ENCODE data around the gene SPTLC2.
"Not testable (repeated sequence)": the region's sequence is repeated elsewhere in the genome, so short reads cannot be mapped to it uniquely, and the experiment has no call there.

SPTLC2 gene

DNA sequence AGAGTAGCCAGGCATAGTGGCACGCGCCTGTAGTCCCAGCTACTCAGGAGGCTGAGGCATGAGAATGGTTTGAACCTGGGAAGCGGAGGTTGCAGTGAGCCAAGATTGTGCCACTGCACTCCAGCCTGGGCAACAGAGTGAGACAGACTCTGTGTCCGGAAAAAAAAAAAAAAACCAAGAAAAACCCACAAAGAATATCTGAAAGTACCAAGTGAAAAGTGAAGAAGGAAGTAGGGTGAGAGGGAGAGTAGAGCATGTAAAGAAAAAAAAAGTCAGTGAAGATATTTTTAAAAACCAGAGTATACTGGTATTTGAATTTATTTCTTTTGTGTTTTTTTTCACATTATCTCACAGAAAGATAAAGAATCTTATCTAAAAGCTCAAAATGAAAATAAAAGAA is 74.5 kb downstream of the SPTLC2 start:
- FAIRE-seq (no peak), DNase-seq (ENCODE audit: insufficient read length, low spot score) (no peak)

DNA sequence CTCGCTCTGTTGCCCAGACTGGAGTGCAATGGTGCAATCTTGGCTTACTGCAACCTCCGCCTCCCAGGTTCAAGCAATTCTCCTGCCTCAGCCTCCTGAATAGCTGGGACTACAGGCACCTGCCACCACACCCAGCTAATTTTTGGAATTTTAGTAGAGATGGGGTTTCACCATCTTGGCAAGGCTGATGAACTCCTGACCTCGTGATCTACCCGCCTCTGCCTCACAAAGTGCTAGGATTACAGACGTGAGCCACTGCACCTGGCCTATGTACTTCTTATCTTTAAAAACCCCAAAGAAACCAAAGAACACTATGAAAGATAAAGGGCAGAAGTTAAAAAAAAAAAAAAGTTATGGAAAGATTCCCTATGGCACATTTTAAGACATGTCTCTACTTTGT is 79.5 kb downstream of the SPTLC2 start:
- DNase-seq (ENCODE audit: insufficient read length, low spot score); FAIRE-seq: not testable (repeated sequence)

More for the DNA sequence above, 74.5 kb downstream of the SPTLC2 start:
- TF ChIP-seq POLR2A (IDR thresholded peaks at IDR 0.05; ENCODE audit: low read depth, low read length): no peak

DNA sequence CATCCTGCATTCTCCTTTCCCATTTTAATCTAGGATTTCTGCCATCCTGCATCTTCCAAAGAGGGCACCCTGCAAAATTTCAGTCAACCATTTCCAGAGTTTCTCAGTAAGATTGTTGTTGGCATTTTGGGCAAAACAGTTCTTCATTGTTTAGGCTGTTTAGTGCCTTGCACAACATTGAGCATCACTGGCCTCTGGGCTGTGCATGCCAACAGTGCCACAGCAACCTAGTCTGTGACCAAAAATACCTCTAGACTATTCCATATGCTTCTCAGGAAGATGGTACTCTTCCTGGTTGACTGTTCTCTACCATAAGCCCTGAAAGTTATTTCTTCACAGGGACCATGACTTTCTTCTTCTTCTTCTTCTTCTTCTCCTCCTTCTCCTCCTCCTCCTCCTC is 85.4 kb downstream of the SPTLC2 start:
- DNase-seq (ENCODE audit: insufficient read length, low spot score) (no peak), FAIRE-seq (no peak)
- TF ChIP-seq POLR2A (IDR thresholded peaks at IDR 0.05; ENCODE audit: low read depth, low read length): no peak

DNA sequence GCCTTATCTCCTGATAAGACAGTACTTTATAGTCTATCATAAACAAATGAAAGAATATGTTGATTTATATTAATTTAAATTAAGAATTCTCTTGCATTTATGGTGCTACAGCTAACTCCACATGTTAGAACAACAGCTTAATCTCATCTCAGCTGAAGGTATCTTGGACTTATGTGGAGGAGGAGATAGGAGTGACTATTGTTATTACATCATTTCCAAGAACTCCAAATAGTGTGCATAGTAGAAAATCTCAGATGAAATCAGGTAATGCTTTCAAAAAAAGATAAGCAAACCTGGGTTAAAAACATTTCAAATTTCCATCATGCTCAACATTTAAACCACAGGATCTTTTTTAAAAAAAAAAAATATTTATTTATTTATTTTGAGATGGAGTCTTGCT is 86.5 kb downstream of the SPTLC2 start:
- no peak for TF ChIP-seq POLR2A (IDR thresholded peaks at IDR 0.05; ENCODE audit: low read depth, low read length)
- no peak for DNase-seq (ENCODE audit: insufficient read length, low spot score)
- no peak for FAIRE-seq

DNA sequence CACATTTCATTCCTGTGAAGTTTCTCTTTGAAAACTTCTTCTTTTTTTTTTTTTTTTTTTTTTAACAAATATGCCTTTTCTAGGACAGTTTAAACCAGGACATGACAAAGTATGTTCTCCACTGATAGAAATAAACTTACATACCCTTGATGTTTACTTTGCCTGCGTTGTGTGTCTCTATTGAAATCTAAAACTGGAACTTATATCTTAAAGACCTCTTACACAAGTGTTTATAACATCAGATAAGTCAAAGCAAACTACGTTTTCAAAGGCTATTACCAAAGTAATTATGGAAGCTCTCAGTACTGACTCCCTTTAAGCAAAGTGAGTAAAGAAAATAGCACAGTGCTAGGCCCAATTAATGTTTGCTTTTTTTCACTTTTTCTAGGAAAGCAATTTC is 87.2 kb downstream of the SPTLC2 start:
- TF ChIP-seq POLR2A (IDR thresholded peaks at IDR 0.05; ENCODE audit: low read depth, low read length): no peak
- DNase-seq (ENCODE audit: insufficient read length, low spot score): no peak
- FAIRE-seq: no peak

DNA sequence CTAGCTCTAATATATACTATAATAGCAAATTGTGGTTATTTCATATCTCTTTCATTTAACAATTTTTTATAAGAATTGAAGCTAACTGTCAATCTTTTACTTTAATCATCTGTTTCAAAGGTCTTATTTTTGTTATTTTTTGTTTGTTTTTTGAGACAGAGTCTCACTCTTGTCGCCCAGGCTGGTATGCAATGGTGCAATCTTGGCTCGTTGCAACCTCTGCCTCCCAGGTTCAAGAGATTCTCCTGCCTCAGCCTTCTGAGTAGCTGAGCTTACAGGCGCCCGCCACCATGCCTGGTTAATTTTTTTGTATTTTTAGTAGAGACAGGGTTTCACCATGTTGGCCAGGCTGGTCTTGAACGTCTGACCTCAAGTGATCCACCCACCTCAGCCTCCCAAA is 87.7 kb downstream of the SPTLC2 start:
- not testable (repeated sequence) for DNase-seq (ENCODE audit: insufficient read length, low spot score); FAIRE-seq

DNA sequence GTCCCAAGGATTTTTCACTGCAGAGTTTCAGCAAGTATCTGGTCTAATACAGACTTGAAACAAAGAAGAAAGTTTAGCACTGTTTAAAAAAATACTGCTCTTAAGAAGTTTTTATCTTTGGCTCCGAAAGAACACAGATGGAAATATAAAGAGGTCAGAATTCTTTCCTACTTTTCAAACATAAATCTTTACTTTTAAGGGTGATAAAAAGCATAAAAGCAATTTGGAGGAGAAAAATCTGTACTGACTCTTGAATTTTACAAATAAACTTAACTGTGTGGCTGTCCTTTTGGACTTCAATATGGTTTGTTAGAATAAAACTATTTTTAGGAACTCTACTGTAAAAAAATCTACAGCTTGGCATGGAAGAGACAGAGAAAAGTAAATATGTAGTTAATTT is 90.2 kb downstream of the SPTLC2 start:
- no peak for DNase-seq (ENCODE audit: insufficient read length, low spot score)
- FAIRE-seq: no peak
- no peak for TF ChIP-seq POLR2A (IDR thresholded peaks at IDR 0.05; ENCODE audit: low read depth, low read length)

DNA sequence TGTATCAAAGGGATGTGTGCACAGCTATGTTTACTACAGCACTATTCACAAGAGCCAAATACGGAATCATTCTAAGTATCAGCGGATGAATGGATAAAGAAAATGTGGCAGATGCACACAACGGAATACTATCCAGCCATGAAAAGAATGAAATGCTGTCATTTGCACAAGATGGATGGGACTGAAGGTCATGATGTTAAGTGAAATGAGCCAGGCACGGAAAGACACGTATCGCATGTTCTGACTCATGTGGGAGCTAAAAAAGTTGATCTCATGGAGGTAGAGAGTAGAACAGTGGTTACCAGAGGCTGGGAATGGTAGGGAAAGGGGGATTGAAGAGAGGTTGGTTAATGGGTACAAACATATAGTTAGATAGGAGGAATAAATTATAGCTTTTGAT is 91.9 kb downstream of the SPTLC2 start:
- FAIRE-seq (no peak), DNase-seq (ENCODE audit: insufficient read length, low spot score) (no peak)
- TF ChIP-seq POLR2A (IDR thresholded peaks at IDR 0.05; ENCODE audit: low read depth, low read length): no peak

DNA sequence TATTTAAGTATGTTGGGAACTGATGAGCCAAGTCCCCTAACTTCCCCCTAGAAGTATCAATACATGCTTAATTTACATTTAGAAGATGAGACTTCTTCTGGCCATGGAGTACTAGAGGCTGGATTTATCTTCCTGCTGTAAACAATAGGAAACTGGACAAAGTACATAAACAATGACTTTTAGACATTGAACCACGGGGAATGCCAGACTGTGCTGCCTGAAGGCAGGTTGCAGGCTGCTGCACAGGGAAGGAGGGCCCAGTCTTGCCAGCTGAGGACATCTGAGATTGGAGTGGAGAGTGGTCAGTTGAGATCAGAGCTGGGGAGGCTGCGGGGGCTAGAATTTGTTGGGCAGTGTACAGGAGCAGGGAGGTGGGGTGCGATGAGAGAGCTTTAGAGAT is 93.3 kb downstream of the SPTLC2 start:
- FAIRE-seq: no peak

DNA sequence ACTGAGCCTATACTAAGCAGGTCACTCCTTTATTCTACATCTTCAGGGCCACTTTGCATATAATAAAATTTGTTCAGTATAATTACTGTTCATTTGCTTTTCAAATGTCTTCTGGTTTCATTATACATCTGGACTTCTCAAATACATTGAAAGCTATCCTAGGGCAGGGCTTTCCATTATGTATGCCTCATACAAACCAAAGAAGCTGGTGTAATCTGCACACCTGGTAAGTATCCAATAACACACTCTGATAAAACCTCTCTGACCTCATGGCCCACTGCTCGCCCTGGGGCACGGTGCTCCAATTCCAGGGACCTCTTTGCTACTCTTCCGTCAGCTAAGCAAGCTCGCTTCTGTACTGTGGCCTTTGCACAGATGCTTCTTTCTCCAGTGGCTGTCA is 95.9 kb downstream of the SPTLC2 start:
- DNase-seq (ENCODE audit: insufficient read length, low spot score) (no peak), FAIRE-seq (no peak)
- TF ChIP-seq POLR2A (IDR thresholded peaks at IDR 0.05; ENCODE audit: low read depth, low read length): no peak

More for the DNA sequence above, 93.3 kb downstream of the SPTLC2 start:
- TF ChIP-seq POLR2A (IDR thresholded peaks at IDR 0.05; ENCODE audit: low read depth, low read length): no peak
- no peak for DNase-seq (ENCODE audit: insufficient read length, low spot score)

DNA sequence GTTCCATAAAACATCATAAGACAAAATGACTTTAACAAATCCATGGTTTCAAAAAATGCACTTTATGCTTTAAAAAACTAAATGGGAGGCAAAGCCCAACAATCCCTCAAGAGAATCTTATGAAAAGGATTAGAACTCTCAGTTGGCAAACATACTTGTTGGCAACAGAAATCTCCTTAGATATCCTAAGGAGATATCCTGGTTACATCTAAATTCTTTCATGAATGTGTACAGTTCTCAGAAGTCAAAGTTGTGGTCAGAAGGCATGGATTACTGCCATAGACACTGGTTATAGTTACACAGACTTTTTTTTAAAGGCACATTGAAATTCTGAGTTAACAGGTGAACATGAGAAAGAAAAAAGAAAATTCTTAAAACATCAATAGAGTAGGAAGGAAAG is 100.3 kb downstream of the SPTLC2 start:
- TF ChIP-seq POLR2A (IDR thresholded peaks at IDR 0.05; ENCODE audit: low read depth, low read length): no peak
- no peak for DNase-seq (ENCODE audit: insufficient read length, low spot score)
- no peak for FAIRE-seq

DNA sequence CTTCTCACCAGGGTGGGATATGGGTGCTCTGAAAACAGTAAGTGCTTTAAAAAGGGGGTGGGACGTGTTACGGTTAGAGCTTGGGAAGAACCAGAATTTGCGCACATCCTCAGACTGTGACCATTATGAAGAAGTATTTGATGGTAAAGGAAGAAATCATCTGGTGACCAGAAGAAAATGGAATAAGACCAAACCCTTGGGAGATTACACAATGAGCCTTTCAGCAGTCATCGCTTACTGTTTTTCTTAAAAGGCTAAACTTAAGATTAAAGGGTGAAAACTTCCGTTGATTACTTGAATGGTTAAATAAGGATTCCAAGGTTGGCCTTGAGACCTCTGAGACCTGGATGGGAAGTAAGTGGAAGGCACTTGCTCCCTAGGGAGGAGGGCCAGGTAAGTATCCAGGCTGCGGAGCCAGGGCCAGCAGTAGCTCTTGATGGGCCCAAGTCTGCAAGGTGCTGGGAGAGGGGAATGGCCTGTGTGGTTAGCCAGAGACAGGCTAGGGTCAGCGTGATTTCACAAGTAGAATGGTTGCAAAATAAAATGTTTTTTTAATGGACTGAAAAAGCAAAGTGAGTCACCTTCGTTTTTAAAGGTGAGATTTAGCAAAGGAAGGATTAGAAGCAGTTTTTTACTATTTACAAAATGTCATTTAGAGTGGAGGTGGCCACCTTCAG is 104.8 kb downstream of the SPTLC2 start:
- no peak for DNase-seq (ENCODE audit: insufficient read length, low spot score)

DNA sequence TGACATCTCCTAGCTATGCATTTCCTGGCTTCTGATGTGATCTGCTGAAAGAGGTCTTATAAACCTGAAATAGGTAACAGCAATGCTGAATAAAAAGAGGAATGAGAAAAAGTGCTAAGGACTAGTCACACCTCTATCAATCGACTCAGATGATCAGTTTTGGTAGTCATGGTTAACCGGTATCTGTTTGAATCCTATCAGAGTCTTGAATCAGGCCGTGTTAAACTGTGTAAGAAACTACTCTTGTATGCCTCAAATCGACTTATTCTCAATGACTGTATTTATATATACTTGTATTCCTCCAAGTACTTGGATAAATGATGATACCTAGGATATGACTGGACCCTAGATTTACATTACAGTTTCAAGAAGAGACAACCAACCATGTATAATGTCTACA is 107.1 kb downstream of the SPTLC2 start:
- TF ChIP-seq POLR2A (IDR thresholded peaks at IDR 0.05; ENCODE audit: low read depth, low read length): no peak
- no peak for FAIRE-seq
- no peak for DNase-seq (ENCODE audit: insufficient read length, low spot score)

More for the DNA sequence above, 104.8 kb downstream of the SPTLC2 start:
- TF ChIP-seq POLR2A (IDR thresholded peaks at IDR 0.05; ENCODE audit: low read depth, low read length): no peak
- no peak for FAIRE-seq

DNA sequence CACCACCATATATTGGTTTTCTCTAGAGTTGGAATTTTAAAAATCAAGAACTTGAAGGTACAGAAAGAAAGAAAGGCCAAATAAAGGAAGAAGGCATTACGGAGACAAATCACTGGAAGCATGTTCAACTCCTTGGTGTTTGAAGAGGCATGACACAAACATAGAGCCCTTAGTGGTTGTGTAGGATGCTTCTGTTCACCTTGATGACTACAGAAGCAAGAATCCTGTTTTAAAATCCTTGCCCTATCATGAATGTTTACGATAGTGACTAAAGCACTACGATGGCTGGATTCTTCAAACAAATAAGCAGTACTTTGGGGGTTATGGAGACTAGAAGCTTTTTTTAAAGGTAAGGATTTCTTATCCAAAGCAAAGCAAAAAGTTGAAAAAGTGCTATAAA is 107.6 kb downstream of the SPTLC2 start:
- TF ChIP-seq POLR2A (IDR thresholded peaks at IDR 0.05; ENCODE audit: low read depth, low read length): no peak
- DNase-seq (ENCODE audit: insufficient read length, low spot score): no peak
- no peak for FAIRE-seq

DNA sequence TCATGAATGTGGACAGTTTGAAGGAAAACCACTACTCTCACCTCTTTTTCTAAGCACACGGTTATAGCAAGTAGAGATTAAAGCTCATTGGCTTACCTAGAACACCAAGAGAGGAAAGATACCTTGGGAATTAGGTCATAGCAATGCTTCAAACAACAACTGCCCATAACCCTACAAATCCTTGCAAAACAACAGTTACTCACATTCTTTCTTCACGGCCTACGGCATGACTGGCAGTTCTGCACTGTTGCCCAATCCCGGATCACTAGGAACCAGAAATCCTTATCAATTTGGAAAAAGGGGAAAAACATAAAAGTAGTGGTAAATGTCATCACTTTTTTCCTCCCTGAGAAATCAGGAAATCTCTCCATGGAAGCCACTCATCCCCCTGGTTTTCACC is 108.2 kb downstream of the SPTLC2 start:
- FAIRE-seq (peak; percentile 75), DNase-seq (ENCODE audit: insufficient read length, low spot score) (no peak)
- TF ChIP-seq POLR2A (IDR thresholded peaks at IDR 0.05; ENCODE audit: low read depth, low read length): no peak

DNA sequence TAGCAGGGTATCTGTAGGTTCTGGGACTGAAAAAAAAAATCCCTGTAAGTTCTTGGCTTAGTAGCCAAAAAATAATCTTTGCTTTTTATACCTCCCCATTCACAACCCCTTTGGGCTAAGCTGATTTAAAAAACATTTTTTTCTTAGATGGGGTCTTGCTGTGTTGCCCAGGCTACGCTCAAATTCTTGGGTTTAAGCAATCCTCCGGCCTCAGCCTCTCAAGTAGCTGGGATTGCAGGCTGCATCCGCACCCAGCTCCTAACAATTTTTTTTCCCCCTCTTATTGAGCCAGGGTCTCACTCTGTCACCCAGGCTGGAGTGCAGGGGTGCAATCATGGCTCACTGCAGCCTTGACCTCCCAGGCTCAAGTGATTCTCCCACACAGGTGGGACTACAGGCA is 108.7 kb downstream of the SPTLC2 start:
- TF ChIP-seq POLR2A (IDR thresholded peaks at IDR 0.05; ENCODE audit: low read depth, low read length): no peak
- FAIRE-seq (no peak), DNase-seq (ENCODE audit: insufficient read length, low spot score) (no peak)
